ENCODE data around the gene PHF21B.

PHF21B gene

GRCh38 chr22:45013138-45013537 is 3.3 kb upstream of the PHF21B start:
- DNase-seq, result no peak

GRCh38 chr22:45010532-45010900 is 711 bp upstream of the PHF21B start:
- no peak for DNase-seq

GRCh38 chr22:45008751-45009605 is 827 bp downstream of the PHF21B start:
- DNase-seq, result no peak

- no peak for DNase-seq
Measured at GRCh38 chr22:45008186-45008681, 1.6 kb downstream of the PHF21B start.

GRCh38 chr22:45007391-45008185 is 2.2 kb downstream of the PHF21B start:
- no peak for DNase-seq

- DNase-seq, result no peak
Measured at GRCh38 chr22:45006964-45007390, 2.8 kb downstream of the PHF21B start.

GRCh38 chr22:45006111-45006963 is 3.5 kb downstream of the PHF21B start:
- no peak for DNase-seq

GRCh38 chr22:45001653-45002052 is 8.2 kb downstream of the PHF21B start:
- DNase-seq, result no peak

GRCh38 chr22:45000330-45000729 is 9.5 kb downstream of the PHF21B start:
- DNase-seq, result no peak

GRCh38 chr22:44999687-45000086 is 10.1 kb downstream of the PHF21B start:
- DNase-seq, result no peak

- no peak for DNase-seq
Measured at GRCh38 chr22:44999231-44999630, 10.6 kb downstream of the PHF21B start.

GRCh38 chr22:44998296-44998695 is 11.5 kb downstream of the PHF21B start:
- no peak for DNase-seq

GRCh38 chr22:44997060-44997459 is 12.7 kb downstream of the PHF21B start:
- DNase-seq, result no peak

GRCh38 chr22:44996648-44997047 is 13.2 kb downstream of the PHF21B start:
- DNase-seq, result no peak

GRCh38 chr22:44996120-44996519 is 13.7 kb downstream of the PHF21B start:
- no peak for DNase-seq

- DNase-seq, result no peak
Measured at GRCh38 chr22:44995715-44996114, 14.1 kb downstream of the PHF21B start.

- DNase-seq, result no peak
Measured at GRCh38 chr22:44995105-44995514, 14.7 kb downstream of the PHF21B start.

- no peak for DNase-seq
Measured at GRCh38 chr22:44994399-44995104, 15.3 kb downstream of the PHF21B start.

- DNase-seq, result no peak
Measured at GRCh38 chr22:44992166-44992565, 17.6 kb downstream of the PHF21B start.

GRCh38 chr22:44991218-44991617 is 18.6 kb downstream of the PHF21B start:
- no peak for DNase-seq

GRCh38 chr22:44990810-44991209 is 19.0 kb downstream of the PHF21B start:
- no peak for DNase-seq

GRCh38 chr22:44990328-44990727 is 19.5 kb downstream of the PHF21B start:
- DNase-seq, result no peak
